Mononuclear cell (primary cell): Measurements from ENCODE around the gene MRTO4. TPM values are rescaled to one million over a fixed set of nuclear protein-coding genes. Genes with fewer than 3 reads are reported as not detected.
"Not testable (repeated sequence)": the region's sequence is repeated elsewhere in the genome, so short reads cannot be mapped to it uniquely, and the experiment has no call there.

Source experiments
- H3K27me3 ChIP-seq: 2 replicates; pipeline ENCODE4 v1.6.0; 2011; ENCODE audit warnings: low read length, control low read depth; ENCODE audit not compliant: insufficient read depth
- H3K4me1 ChIP-seq: 2 replicates; pipeline ENCODE4 v1.5.1; 2011; ENCODE audit warnings: mild to moderate bottlenecking, low read length, control low read depth; ENCODE audit not compliant: insufficient read depth
- H3K4me3 ChIP-seq: 2 replicates; pipeline ENCODE4 v1.5.1; 2011; ENCODE audit warnings: mild to moderate bottlenecking, low read length, moderate library complexity
- H3K9me3 ChIP-seq: 2 replicates; pipeline ENCODE4 v1.5.1; 2011; ENCODE audit warnings: low read depth, mild to moderate bottlenecking, control low read depth, low read length
- total RNA-seq: library from RNA; depleted of rRNA; stranded (reverse); fragments of >200 nt; gene quantifications from one replicate; pipeline ENCODE4 v1.2.3, GENCODE V29; 2012

Gene MRTO4
- total RNA-seq, 1 donor = 5.4 TPM

- Histone ChIP-seq H3K4me1 (peaks cover 35% of the 10 kb centered on the region), H3K27me3 (no peaks in the 10 kb centered on the region), H3K4me3 (no peak overlapping the region), H3K9me3 (no peaks in the 10 kb centered on the region)
Observed at GRCh38 chr1:19254416-19254815, 2.8 kb downstream of the MRTO4 start.

- H3K4me3 ChIP-seq = no peak overlapping the region
- peaks cover 33% of the 10 kb centered on the region for H3K4me1 ChIP-seq
- no peaks in the 10 kb centered on the region for H3K27me3 ChIP-seq
- H3K9me3 ChIP-seq = no peaks in the 10 kb centered on the region
Observed at GRCh38 chr1:19255288-19255687, 3.7 kb downstream of the MRTO4 start.

GRCh38 chr1:19256301-19256700 lies 4.7 kb downstream of the MRTO4 start:
- not testable (repeated sequence) for H3K9me3 ChIP-seq, H3K4me3 ChIP-seq, H3K27me3 ChIP-seq
- peaks cover 24% of the 10 kb centered on the region for H3K4me1 ChIP-seq

GRCh38 chr1:19257178-19257914 lies 5.7 kb downstream of the MRTO4 start:
- Histone ChIP-seq H3K27me3 (no peaks in the 10 kb centered on the region), H3K9me3 (no peaks in the 10 kb centered on the region), H3K4me3 (no peak overlapping the region), H3K4me1 (peaks cover 18% of the 10 kb centered on the region)

GRCh38 chr1:19258353-19258752 lies 6.7 kb downstream of the MRTO4 start:
- Histone ChIP-seq H3K4me3 (no peak overlapping the region), H3K9me3 (no peaks in the 10 kb centered on the region), H3K27me3 (no peaks in the 10 kb centered on the region), H3K4me1 (peaks cover 8% of the 10 kb centered on the region)

DNA sequence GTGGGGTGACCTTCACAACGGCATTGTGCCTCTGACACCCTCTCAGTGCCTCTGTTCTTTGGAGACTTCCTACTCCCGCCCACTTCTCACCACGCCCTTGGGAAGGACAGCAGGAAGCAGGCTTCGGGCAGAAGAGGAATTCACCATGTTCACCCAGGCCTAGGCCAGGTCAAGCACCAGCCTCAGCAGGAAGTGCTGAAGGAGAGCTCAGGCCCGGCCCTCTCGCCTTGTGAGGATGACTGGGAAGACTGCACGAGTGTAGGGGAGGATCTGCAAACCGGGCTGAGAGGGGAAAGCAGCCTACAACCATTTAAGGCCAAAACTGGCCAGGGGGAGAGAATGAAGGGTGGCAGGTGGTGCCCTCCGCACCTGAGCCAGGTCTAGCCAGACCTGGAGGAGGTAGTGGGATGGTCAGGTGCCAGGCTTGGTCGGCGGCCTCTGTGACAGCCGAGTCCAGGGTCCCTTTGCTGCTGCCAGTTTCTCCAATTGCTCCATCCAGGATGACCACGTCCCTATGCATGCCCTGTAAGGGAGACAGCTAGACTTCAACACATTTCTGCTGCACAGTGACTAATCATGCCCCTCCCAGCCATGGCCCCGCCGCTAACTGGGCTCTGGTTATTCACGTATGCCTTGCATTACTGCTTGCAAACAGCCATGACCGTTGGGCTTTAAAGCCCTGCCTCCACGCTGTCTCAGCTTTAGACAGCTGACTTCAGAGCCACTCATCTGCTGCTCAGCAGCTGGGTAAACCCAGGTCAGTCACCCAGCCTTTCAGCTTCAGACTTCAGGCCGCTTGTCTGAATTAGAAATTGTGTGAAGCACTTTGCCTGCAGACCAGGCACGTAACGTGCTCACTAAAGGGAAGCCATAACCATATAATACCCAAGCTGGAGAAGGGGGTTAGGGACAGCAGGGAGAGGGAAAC lies 8.9 kb downstream of the MRTO4 start:
- H3K4me3 ChIP-seq = no peak overlapping the region

GRCh38 chr1:19262047-19262446 lies 10.4 kb downstream of the MRTO4 start:
- Histone ChIP-seq H3K4me3 (no peak overlapping the region), H3K4me1 (no peaks in the 10 kb centered on the region), H3K27me3 (no peaks in the 10 kb centered on the region), H3K9me3 (no peaks in the 10 kb centered on the region)

More for the DNA sequence above, 8.9 kb downstream of the MRTO4 start:
- no peaks in the 10 kb centered on the region for H3K27me3 ChIP-seq
- no peaks in the 10 kb centered on the region for H3K4me1 ChIP-seq
- H3K9me3 ChIP-seq = no peaks in the 10 kb centered on the region

GRCh38 chr1:19262744-19263143 lies 11.1 kb downstream of the MRTO4 start:
- Histone ChIP-seq H3K27me3 (no peaks in the 10 kb centered on the region), H3K9me3 (no peaks in the 10 kb centered on the region), H3K4me3 (no peak overlapping the region), H3K4me1 (no peaks in the 10 kb centered on the region)

DNA sequence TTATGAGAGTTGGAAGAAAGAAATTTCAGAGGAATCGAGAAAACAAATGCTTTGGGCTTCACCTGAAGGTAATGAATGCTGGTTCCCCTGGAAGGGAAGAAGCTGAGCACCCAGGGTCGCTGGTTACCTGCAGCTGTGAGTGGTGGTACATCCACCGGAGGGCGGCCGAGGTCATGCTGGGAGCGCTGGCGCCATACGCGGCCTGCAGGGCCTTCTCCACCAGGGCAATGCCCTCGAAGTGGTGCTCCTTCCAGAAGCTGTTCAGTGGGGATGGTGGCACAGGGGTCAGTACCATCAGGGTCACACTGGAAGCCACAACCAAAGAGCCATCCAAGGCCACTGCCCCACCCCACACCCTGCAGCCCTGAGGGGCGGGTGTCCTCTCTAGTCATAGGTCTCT lies 16.8 kb downstream of the MRTO4 start:
- H3K9me3 ChIP-seq = no peaks in the 10 kb centered on the region
- H3K27me3 ChIP-seq = no peaks in the 10 kb centered on the region
- H3K4me3 ChIP-seq = no peak overlapping the region
- no peaks in the 10 kb centered on the region for H3K4me1 ChIP-seq

DNA sequence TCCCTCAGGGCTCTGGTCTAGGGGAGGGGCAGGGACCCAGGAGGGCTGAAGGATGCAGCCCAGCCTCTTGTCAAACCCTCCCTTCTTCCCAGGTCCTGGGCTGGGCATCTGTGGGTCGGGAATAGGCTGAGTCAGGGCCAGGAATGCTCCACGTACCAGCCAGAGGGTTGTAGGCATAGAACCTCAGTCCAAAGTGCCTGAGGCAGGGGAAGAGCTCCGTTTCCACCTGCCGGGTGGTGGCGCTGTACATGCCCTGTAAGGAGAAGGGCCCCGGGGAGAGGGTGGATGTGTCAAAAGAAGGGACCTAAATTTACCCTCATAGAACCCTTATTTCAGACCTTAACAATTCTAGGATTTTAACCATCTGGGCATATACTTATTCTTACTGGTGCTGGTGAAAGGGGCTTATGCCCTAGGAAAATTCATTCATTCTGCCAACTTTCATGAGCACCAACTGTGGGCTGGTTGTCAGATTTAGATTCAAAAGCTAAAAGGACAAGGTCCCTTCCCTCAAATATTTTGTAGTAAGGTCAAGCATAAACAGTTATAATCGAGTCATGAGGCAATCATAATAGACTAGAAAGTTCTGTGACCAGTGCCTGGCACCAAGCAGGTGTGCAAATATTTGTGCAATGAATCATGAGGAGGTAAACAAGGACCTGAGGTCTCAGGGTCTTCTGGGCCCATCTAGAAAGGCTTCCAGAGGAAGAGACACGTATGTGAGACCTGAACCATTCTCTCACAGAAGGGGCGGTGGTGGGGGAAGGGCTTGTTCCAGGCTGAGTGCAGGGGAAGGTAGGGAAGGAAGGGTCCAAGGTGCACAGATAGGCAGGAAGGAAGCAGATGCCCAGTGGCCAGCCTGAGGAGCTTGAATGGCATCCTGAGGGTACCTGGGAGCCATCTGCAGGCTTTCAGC lies 18.1 kb downstream of the MRTO4 start:
- H3K27me3 ChIP-seq, H3K4me1 ChIP-seq, H3K4me3 ChIP-seq, H3K9me3 ChIP-seq: not testable (repeated sequence)

DNA sequence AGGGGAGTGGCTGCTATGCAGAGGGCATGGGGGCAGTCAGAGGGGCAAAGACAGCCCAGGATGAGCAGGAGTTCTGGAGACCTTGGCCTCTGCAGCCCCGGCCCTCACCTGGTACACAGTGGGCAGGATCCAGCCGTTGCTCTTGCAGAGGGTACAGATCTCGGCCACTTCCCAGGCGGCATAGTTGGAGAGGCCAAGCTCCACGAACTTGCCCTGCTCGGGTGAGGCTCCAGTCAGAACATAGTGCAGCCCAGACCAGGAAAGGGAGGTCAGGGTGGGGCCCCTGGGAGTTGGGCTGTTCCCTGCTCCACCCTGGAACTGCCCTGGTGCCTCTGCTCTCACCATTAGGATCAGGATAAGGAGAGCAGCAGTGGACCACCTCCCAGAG lies 18.7 kb downstream of the MRTO4 start:
- H3K9me3 ChIP-seq, H3K27me3 ChIP-seq, H3K4me1 ChIP-seq, H3K4me3 ChIP-seq: not testable (repeated sequence)

GRCh38 chr1:19272064-19272463 lies 20.5 kb downstream of the MRTO4 start:
- H3K4me3 ChIP-seq = no peak overlapping the region
- H3K27me3 ChIP-seq = peaks cover 4% of the 10 kb centered on the region
- no peaks in the 10 kb centered on the region for H3K9me3 ChIP-seq
- H3K4me1 ChIP-seq = no peaks in the 10 kb centered on the region

DNA sequence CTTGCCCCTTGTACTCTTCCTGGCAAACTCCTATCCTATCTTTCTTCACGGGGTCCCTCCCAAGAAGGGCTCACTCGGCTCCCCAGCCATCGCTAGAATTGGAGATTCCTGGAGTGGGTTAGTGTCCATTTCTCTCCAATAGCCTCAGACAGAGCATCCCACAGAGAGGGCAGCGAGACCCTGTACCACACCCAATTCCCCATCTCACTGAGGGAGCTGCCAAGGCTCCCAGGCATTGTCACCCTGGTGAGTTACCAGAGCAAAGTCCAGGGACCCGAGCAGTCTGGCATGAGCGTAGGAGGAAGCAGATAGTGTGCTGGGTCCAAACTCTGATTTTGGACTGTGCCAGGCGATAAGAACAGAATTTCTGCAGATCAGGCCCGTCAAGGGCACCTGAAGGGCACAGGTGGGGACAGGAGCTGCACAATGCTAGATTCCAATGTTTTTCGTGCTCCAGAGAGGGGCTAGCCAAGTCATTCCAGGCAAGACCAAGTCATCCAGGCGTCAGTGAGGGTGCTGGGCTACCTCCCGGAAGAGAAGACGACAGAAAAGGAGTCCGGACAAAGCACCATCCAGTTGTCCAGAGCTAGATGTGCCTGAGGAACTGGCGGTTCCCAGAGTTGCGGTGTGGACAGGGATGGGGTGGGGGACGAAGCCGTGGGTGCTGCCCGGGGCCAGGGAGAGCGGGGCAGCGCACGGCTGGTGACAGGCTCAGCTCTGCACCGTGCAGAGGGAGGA lies 21.7 kb downstream of the MRTO4 start:
- no peak overlapping the region for H3K4me3 ChIP-seq
- no peaks in the 10 kb centered on the region for H3K9me3 ChIP-seq
- peaks cover 4% of the 10 kb centered on the region for H3K27me3 ChIP-seq
- no peaks in the 10 kb centered on the region for H3K4me1 ChIP-seq

DNA sequence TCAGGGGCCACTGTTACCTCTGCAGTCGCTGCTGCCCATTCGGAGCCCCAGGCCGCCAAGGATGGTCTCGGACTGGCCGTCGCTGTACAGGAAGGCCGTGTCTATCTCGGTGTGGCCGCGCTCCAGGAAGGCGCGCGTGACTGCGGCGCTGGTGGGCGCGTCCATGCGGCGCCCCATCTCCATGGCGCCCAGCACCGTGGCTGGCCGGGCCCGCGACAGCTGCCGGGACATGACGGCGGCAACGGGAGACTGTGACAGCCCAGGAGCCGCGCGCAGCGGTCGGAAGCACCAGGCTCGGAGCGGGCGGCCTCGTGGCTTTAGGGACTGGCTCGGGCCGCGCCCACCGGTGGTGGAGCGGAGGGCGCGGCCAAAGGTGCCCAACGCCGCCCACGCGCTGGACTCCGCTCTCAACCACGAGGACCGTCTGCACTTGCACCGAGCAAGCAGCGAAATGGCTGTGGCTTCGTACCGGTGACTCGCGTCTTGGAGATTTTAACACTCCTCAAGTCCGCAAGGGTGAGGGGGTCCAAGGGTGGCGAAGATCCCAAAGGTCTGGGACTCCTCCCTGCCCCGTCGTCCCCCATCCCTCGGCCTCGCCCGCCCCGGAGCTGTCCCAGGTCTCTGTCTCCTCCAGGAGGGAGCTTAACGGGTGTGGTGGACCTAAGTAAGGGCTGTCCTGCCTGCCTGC lies 22.4 kb downstream of the MRTO4 start:
- not testable (repeated sequence) for H3K4me3 ChIP-seq, H3K27me3 ChIP-seq, H3K4me1 ChIP-seq, H3K9me3 ChIP-seq
